NCI-H446 (cell line): ENCODE results near the gene SH3RF1.

ENCODE experiments used
- DNase-seq, 2 experiments: peaks; one replicate each; lab custom pipeline; 2025; lab: John Stamatoyannopoulos, UW

Gene SH3RF1

GRCh38 chr4:169107528-169107927, 163.2 kb downstream of the SH3RF1 start:
- no peak for DNase-seq

GRCh38 chr4:169106696-169107229, 164.0 kb downstream of the SH3RF1 start:
- DNase-seq: no peak

GRCh38 chr4:169105620-169106019, 165.1 kb downstream of the SH3RF1 start:
- no peak for DNase-seq

- peak; percentile 42 to 65 for DNase-seq
These were observed 166.8 kb downstream of the SH3RF1 start for GRCh38 chr4:169103966-169104412.

GRCh38 chr4:169102026-169102425, 168.7 kb downstream of the SH3RF1 start:
- peak; percentile 9 to 54 for DNase-seq

GRCh38 chr4:169100670-169101101, 170.1 kb downstream of the SH3RF1 start:
- no peak for DNase-seq

GRCh38 chr4:169099771-169100180, 171.0 kb downstream of the SH3RF1 start:
- peak in 1 of 2 experiments; percentile 36 for DNase-seq

GRCh38 chr4:169098969-169099690, 171.6 kb downstream of the SH3RF1 start:
- DNase-seq: no peak

GRCh38 chr4:169098532-169098931, 172.2 kb downstream of the SH3RF1 start:
- no peak for DNase-seq

GRCh38 chr4:169098054-169098497, 172.7 kb downstream of the SH3RF1 start:
- no peak for DNase-seq

GRCh38 chr4:169096221-169096620, 174.5 kb downstream of the SH3RF1 start:
- no peak for DNase-seq

- no peak for DNase-seq
These were observed 176.0 kb downstream of the SH3RF1 start for GRCh38 chr4:169094656-169095231.

GRCh38 chr4:169092889-169093522, 177.8 kb downstream of the SH3RF1 start:
- DNase-seq: no peak

- DNase-seq: no peak
These were observed 180.1 kb downstream of the SH3RF1 start for GRCh38 chr4:169090484-169091215.

GRCh38 chr4:169089004-169089403, 181.8 kb downstream of the SH3RF1 start:
- DNase-seq: peak in 1 of 2 experiments; percentile 6

GRCh38 chr4:169084954-169085353, 185.8 kb downstream of the SH3RF1 start:
- no peak for DNase-seq

- peak; percentile 40 to 66 for DNase-seq
These were observed 189.8 kb downstream of the SH3RF1 start for GRCh38 chr4:169080981-169081380.

- peak in 1 of 2 experiments; percentile 66 for DNase-seq
These were observed 190.6 kb downstream of the SH3RF1 start for GRCh38 chr4:169079942-169080827.

- no peak for DNase-seq
These were observed 196.6 kb downstream of the SH3RF1 start for GRCh38 chr4:169074117-169074516.

- peak; percentile 54 to 83 for DNase-seq
These were observed 199.0 kb downstream of the SH3RF1 start for GRCh38 chr4:169071747-169072146.

GRCh38 chr4:169070895-169071218, 199.9 kb downstream of the SH3RF1 start:
- peak; percentile 14 to 15 for DNase-seq
